Liver (tissue), 9 donors: ENCODE measurements around the gene APOD. TPM values are rescaled to one million over a fixed set of nuclear protein-coding genes. Genes with fewer than 3 reads are reported as not detected.

ENCODE experiments used
- DNase-seq: peaks from one replicate; pipeline ENCODE4 v3.0.0-alpha.2; 2017; ENCODE audit warnings: low spot score
- H3K27ac ChIP-seq, 2 donors: one replicate each; pipeline ENCODE4 v1.7.0; 2013; ENCODE audit warnings: inconsistent platforms in 2 of 2, low read length in 2 of 2, control low read depth in 1 of 2, low read depth in 1 of 2, mild to moderate bottlenecking in 1 of 2
- H3K27me3 ChIP-seq, 4 donors: one replicate each; pipeline versions ENCODE4 v1.6.1 to v1.7.0; 2013; ENCODE audit warnings: low read length in 3 of 4, inconsistent platforms in 1 of 4, mild to moderate bottlenecking in 1 of 4, moderate library complexity in 1 of 4; ENCODE audit not compliant: control insufficient read depth in 4 of 4, insufficient read depth in 4 of 4
- H3K36me3 ChIP-seq, 4 donors: one replicate each; pipeline versions ENCODE4 v1.6.1 to v1.7.0; 2013; ENCODE audit warnings: low read length in 3 of 4, mild to moderate bottlenecking in 3 of 4, low read depth in 1 of 4, moderate library complexity in 1 of 4; ENCODE audit not compliant: control insufficient read depth in 4 of 4, insufficient read depth in 3 of 4
- H3K4me1 ChIP-seq, 4 donors: one replicate each; pipeline versions ENCODE4 v1.6.1 to v1.7.0; 2013; ENCODE audit warnings: low read length in 3 of 4, mild to moderate bottlenecking in 3 of 4, moderate library complexity in 1 of 4; ENCODE audit not compliant: control insufficient read depth in 4 of 4, insufficient read depth in 4 of 4
- H3K4me3 ChIP-seq, 3 donors: one replicate each; pipeline versions ENCODE4 v1.6.1 to v1.7.0; 2013; ENCODE audit warnings: low read length in 3 of 3, control low read depth in 1 of 3, low read depth in 1 of 3, mild to moderate bottlenecking in 1 of 3
- H3K9ac ChIP-seq, 2 donors: one replicate each; pipeline ENCODE4 v1.7.0; 2013; ENCODE audit warnings: low read length in 2 of 2, mild to moderate bottlenecking in 2 of 2, moderate library complexity in 2 of 2, control low read depth in 1 of 2, low read depth in 1 of 2
- H3K9me3 ChIP-seq, 4 donors: one replicate each; pipeline versions ENCODE4 v1.6.1 to v1.7.0; 2013; ENCODE audit warnings: low read length in 3 of 4; ENCODE audit not compliant: control insufficient read depth in 4 of 4
- ATF3 ChIP-seq: IDR thresholded peaks from 2 replicates; pipeline ENCODE4 v1.6.1; 2016; ENCODE audit warnings: antibody characterized with exemption
- CTCF ChIP-seq: fragments of 150-350 bp; IDR thresholded peaks from 2 replicates; pipeline ENCODE4 v1.5.1; 2017; ENCODE audit warnings: improper control_type of control experiment, low read depth, low read length; ENCODE audit not compliant: missing input control
- EGR1 ChIP-seq, 2 donors: IDR thresholded peaks; 2 replicates each; pipeline ENCODE4 v1.6.1; 2016 to 2018; ENCODE audit warnings: antibody characterized with exemption in 2 of 2, low read depth in 2 of 2
- FOXA1 ChIP-seq: IDR thresholded peaks from 2 replicates; pipeline ENCODE4 v1.6.1; 2016; ENCODE audit warnings: antibody characterized with exemption
- FOXA2 ChIP-seq: IDR thresholded peaks from 2 replicates; pipeline ENCODE4 v1.6.1; 2016; ENCODE audit warnings: antibody characterized with exemption
- GABPA ChIP-seq, 2 donors: IDR thresholded peaks in 1 of 2; conservative IDR thresholded peaks in 1 of 2; 2 replicates each; pipeline ENCODE4 v1.6.1; 2016; ENCODE audit warnings: antibody characterized with exemption in 2 of 2, mild to moderate bottlenecking in 1 of 2, moderate library complexity in 1 of 2
- HNF4A ChIP-seq, 2 donors: conservative IDR thresholded peaks; 2 replicates each; pipeline ENCODE4 v1.6.1; 2016; ENCODE audit warnings: antibody characterized with exemption in 2 of 2, mild to moderate bottlenecking in 2 of 2
- HNF4G ChIP-seq: IDR thresholded peaks from 2 replicates; pipeline ENCODE4 v1.6.1; 2016; ENCODE audit warnings: antibody characterized with exemption
- JUND ChIP-seq, 2 donors: IDR thresholded peaks; 2 replicates each; pipeline ENCODE4 v1.6.1; 2016; ENCODE audit warnings: antibody characterized with exemption in 2 of 2
- MAX ChIP-seq: IDR thresholded peaks from 2 replicates; pipeline ENCODE4 v1.6.1; 2016; ENCODE audit warnings: antibody characterized with exemption
- NR2F2 ChIP-seq: IDR thresholded peaks from 2 replicates; pipeline ENCODE4 v1.6.1; 2016; ENCODE audit warnings: antibody characterized with exemption
- RAD21 ChIP-seq, 2 donors: IDR thresholded peaks; 2 replicates each; pipeline ENCODE4 v1.6.1; 2016; ENCODE audit warnings: antibody characterized with exemption in 2 of 2, mild to moderate bottlenecking in 2 of 2
- REST ChIP-seq: IDR thresholded peaks from 2 replicates; pipeline ENCODE4 v1.6.1; 2016; ENCODE audit warnings: antibody characterized with exemption, mild to moderate bottlenecking
- RXRA ChIP-seq, 2 donors: IDR thresholded peaks; 2 replicates each; pipeline ENCODE4 v1.6.1; 2017 to 2018; ENCODE audit warnings: antibody characterized with exemption in 2 of 2, mild to moderate bottlenecking in 1 of 2
- SP1 ChIP-seq: IDR thresholded peaks from 2 replicates; pipeline ENCODE4 v1.6.1; 2018; ENCODE audit warnings: antibody characterized with exemption, mild to moderate bottlenecking
- YY1 ChIP-seq: IDR thresholded peaks from 2 replicates; pipeline ENCODE4 v1.6.1; 2016; ENCODE audit warnings: antibody characterized with exemption, mild to moderate bottlenecking
- ZBTB33 ChIP-seq: IDR thresholded peaks from 2 replicates; pipeline ENCODE4 v1.6.1; 2016; ENCODE audit warnings: antibody characterized with exemption
- WGBS: extraction: QIAGEN DNeasy Blood & Tissue Kit; methylation state at CpG from one replicate; pipeline ENCODE4 v1.1.7; 2013; 5-methylcytosine and 5-hydroxymethylcytosine counted together
- polyA plus RNA-seq, 2 donors: library from polyadenylated mRNA; stranded (reverse) in 1 of 2; unstranded in 1 of 2; fragments of 200-250 nt in 1 of 2; fragments of >200 nt in 1 of 2; fragmentation: Nextera tagmentation in 1 of 2; extraction: Ambion mirVana in 1 of 2; gene quantifications; one replicate each; pipeline versions ENCODE4 v1.2.1 to v1.2.3, GENCODE V29; 2013 to 2015
- total RNA-seq, 2 donors: library from RNA; depleted of rRNA; stranded (reverse); fragments of >200 nt; gene quantifications; one replicate each; pipeline ENCODE4 v1.2.3, GENCODE V29; 2014
- donor health status: healthy.
- donor health status: healthy.
- donor health status: healthy.
- donor health status: healthy.
- donor health status: healthy.

APOD gene
- total and polyA plus RNA-seq, 4 donors, result 0.33 to 4.0 (median 0.56) TPM; not detected in 1

- H3K4me1 ChIP-seq, result no peaks in the 10 kb centered on the region
- no peak overlapping the region for H3K27ac ChIP-seq
- TF ChIP-seq EGR1 (IDR thresholded peaks at IDR 0.05; ENCODE audit: low read depth in 2 of 2) (no peak), JUND (IDR thresholded peaks at IDR 0.05) (no peak)
- no peak overlapping the region for H3K4me3 ChIP-seq
- H3K27me3 ChIP-seq, result no peaks in the 10 kb centered on the region
- no peak for DNase-seq
- no peaks in the 10 kb centered on the region for H3K36me3 ChIP-seq
- no peaks in the 10 kb centered on the region for H3K9me3 ChIP-seq
- WGBS, result 49% methylated on average over 10 of the region's 10 CpGs
- H3K9ac ChIP-seq, result no peak overlapping the region
Observed at GRCh38 chr3:195556390-195556789, 27.4 kb downstream of the APOD start.

- TF ChIP-seq YY1 (no peak), FOXA1 (no peak), HNF4A (conservative IDR thresholded peaks at IDR 0.05) (no peak), GABPA (IDR thresholded peaks at IDR 0.05 in 1 of 2, conservative IDR thresholded peaks at IDR 0.05 in 1 of 2) (no peak), RXRA (IDR thresholded peaks at IDR 0.05) (no peak), REST (no peak), HNF4G (no peak), RAD21 (IDR thresholded peaks at IDR 0.05) (no peak), SP1 (no peak), ATF3 (no peak), FOXA2 (no peak), MAX (no peak), NR2F2 (no peak)
- no peak overlapping the region for H3K27ac ChIP-seq
- DNase-seq, result no peak
- H3K36me3 ChIP-seq, result no peaks in the 10 kb centered on the region
- no peak overlapping the region for H3K4me3 ChIP-seq
- no peak overlapping the region for H3K9ac ChIP-seq
- WGBS, result 77% methylated on average over 8 of the region's 8 CpGs
- no peaks in the 10 kb centered on the region for H3K9me3 ChIP-seq
- H3K4me1 ChIP-seq, result no peaks in the 10 kb centered on the region
- H3K27me3 ChIP-seq, result no peaks in the 10 kb centered on the region
Observed at GRCh38 chr3:195555110-195555509, 28.6 kb downstream of the APOD start.

GRCh38 chr3:195554458-195554857 is 29.3 kb downstream of the APOD start:
- Histone ChIP-seq H3K27ac (no peak overlapping the region), H3K4me1 (no peaks in the 10 kb centered on the region), H3K36me3 (no peaks in the 10 kb centered on the region), H3K27me3 (no peaks in the 10 kb centered on the region), H3K4me3 (no peak overlapping the region), H3K9me3 (no peaks in the 10 kb centered on the region), H3K9ac (no peak overlapping the region)
- WGBS, result 94% methylated on average over 15 of the region's 15 CpGs
- DNase-seq, result no peak
- no peak for TF ChIP-seq FOXA2
- TF ChIP-seq ZBTB33, result no peak
- TF ChIP-seq CTCF, result no peak
- TF ChIP-seq NR2F2, result no peak
- TF ChIP-seq HNF4G, result no peak
- TF ChIP-seq JUND (IDR thresholded peaks at IDR 0.05), result no peak
- TF ChIP-seq HNF4A (conservative IDR thresholded peaks at IDR 0.05), result no peak
- TF ChIP-seq REST, result no peak
- TF ChIP-seq RXRA (IDR thresholded peaks at IDR 0.05), result no peak
- TF ChIP-seq ATF3, result no peak
- no peak for TF ChIP-seq RAD21 (IDR thresholded peaks at IDR 0.05)
- no peak for TF ChIP-seq SP1
